ENCODE results near the gene GRM1.

Gene GRM1

DNA sequence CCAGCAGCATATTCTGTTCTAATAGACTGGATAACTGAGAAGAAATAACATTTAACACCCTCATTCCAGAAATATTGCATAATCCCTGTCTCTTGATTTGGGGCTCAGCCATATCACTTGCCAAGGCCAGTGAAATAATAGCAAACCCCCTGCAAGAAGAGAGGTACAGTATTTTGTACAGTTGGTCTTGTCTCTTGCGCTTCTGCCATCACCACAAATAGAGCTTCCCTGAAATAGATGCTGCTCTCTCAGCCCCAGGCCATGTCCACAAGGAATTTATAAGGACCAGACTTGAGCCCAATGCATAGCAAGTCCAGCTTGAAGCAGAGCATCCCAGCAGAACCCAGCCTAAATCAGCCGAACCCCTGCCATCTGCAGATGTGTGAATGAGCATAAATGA, 254.0 kb downstream of the GRM1 start:
- DNase-seq = no peak

DNA sequence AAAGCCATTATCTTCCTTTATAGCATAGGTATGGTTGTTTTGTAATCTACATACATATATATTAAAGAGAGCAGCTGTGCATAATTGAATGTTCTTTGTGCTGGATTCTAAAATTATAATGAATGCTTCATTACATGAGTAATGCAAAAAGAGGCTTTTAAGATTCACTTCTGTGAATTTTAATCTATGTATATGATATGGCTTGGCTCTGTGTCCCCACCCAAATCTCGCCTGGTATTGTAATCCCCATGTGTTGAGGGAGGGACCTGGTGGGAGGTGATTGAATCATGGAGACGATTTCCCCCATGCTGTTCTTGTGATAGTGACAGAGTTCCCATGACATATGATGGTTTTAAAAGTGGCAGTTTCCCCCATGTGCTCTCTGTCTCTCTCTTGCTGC, 255.4 kb downstream of the GRM1 start:
- no peak for DNase-seq

DNA sequence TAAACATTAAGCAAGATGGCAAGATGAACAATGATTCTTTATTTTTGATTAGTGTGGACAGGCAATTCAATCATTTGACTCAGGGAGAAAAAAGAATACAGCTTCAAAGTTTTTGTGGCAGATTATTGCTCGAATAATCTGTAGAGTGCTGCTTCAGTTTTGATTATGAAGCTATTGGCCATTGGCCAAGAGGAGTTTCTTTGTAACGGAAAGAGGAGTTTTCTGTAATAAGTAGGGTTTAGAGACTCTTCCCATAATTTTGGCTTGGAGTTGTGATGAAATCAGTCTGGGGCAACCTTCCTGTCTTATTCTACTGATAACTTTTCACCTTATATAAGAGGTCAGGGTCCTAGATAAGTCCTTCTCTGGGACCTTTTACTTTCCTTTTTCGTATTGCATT, 258.1 kb downstream of the GRM1 start:
- no peak for DNase-seq

DNA sequence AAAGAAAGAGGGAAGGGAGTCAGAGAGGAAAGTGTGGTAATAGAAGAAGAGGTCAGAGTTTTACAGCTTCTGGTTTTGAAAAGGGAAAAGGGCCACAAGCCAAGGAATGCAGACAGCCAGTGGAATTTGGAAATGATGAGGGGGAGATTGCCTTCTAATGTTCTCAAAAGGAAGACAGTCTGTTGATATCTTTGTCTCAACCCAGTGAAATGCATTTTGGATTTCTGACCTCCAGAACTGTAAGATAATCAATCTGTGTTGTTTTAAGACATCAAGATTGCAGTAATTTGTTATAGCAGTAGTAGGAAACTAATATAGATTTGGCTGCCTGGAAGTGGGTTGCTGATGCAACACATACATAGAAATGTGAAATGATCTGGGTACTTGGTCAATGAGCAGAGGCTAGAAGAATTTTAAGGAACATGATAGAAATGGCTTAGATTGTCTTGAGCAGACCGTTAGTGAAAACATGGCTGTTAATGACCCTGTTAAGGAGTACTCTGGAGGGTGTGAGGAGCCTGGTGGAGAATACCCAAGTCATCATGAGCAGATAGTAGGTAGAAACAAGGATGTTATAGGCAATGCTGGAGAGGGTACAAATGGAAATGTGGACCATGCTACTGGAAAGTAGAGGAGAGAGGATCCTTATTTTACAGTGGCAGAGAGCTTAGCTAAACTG, 259.0 kb downstream of the GRM1 start:
- DNase-seq = no peak

DNA sequence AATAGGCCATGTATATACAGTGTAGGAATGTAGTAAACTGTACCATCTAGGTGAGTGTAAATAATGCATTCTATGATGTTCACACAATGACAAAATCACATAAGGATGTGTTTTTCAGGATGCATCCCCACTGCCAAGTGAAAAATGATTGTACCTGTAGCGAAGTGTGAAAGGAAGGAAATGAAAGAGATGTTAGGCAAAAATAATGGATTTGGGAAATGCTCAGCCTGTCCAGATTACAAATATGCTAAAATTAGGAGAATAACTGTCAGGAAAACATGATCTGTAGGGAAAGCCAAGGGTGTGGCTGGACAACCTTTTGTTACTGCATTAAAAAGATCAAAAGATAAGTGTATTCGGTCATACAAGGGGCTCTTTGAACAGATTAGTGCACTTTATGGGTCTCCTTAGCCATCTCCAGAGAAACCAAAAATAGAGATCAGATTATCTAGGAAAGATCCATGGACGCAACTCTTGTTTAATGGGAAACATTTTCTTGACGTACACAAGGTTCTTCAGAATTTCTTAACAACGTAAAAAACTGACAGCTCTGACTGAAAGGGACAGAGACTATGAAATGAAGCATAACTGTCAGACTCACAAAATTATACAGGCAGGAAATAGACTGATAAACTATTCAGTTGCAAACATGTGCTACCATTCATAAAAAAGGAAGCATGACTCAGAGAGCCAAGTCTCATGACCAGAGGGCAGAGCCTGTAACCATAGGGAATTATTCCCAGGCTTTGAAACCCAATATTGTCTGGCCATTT, 261.1 kb downstream of the GRM1 start:
- no peak for DNase-seq

DNA sequence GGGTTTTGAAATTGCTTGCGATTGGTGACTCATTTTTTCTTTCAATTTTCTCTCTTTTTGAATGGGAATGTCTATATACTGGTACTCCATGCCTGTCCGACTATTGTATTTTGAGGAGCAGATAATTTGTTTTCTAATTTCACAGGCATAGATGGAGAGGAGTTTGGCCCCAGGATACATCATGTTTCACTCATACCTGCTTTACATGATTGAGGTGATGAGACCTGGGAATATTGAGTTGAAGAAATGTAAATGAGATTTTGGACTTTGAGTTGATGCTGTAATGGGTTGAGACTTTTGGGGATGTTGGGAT, 261.7 kb downstream of the GRM1 start:
- DNase-seq = no peak

DNA sequence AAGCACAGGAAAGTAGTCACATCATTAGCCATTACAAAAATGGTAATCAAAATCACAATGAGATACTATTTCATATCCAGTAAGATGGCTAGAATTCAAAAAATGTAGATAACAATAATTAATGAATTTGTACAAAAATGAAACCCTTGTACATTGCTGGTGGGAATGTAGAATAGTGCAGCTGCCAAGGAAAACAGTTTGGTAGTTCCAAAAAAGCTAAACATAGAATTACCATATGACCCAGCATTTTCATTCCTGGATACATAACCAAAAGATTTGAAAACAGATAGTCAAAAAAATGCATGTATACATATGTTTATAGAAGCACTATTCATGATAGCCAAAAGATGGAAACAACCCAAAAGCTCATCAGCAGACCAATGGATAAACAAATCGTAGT, 263.6 kb downstream of the GRM1 start:
- DNase-seq = no peak

DNA sequence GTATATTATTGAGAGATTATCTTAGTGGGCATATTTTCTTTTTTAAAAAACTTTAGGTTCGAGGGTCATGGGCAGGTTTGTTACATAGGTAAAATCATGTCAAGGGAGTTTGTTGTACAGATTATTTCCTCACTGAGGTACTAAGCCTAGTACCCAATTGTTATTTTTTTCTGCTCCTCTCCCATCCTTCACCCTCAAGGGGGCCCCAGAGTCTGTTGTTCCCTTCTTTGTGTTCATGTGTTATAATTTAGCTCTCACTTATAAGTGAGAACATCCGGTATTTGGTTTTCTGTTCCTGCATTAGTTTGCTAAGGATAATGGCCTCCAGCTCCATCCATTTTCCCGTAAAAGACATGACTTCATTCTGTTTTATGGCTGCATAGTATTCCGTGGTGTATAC, 266.8 kb downstream of the GRM1 start:
- DNase-seq = no peak

DNA sequence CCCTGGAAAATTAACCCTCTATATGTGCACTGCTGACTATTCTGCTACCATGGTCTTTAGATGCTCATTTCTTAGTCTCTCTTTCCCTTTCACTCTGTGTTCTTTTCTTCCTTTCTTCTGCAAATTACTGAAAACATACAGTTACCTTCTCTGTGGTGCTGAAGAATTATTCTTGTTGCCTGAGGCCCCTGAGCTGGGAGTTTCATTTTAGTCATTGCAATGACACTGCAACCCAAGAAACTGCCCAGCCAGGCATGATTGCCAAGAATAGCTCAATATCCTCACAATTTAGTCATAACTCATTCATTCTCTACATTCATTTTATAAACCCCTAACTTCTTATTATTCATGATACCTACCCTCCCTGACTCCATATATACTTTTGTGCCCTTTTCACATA, 269.0 kb downstream of the GRM1 start:
- no peak for DNase-seq

DNA sequence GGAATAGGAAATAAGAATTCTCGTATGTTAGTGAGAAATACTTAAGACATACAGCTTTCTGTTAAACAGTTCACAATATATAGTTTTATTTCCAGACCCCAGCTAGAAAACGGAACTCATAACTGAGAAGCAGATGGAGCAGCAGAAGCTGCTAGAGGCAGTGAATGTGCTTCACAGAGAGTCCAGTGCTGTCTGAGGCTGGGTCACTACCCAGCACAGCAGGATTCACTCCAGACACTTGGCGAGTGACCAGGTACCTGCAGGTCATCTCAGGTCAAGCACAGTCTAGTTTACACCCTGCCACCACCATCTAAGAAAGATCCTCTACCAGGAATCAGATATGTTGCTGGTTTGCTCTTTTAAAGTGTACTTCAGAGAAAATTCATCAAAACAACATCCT, 271.7 kb downstream of the GRM1 start:
- DNase-seq = no peak

DNA sequence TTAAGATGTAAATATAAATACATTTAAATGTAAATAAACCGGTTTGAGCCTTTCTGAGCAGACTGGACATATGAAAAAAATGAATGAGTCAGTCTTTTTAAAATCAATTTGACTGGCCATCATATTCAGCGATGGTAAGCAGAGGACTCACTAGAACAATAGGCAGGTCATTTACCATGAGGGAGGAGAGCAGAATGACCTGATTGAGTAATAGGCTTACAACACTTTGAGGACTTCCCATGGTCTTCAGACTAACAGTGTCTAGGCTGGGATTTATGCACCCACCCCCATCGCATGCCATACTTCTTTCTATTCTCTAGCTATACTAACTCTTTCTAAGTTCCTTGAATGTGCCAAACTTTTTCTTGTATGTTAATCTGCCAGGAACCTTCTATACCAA, 272.9 kb downstream of the GRM1 start:
- DNase-seq = no peak

DNA sequence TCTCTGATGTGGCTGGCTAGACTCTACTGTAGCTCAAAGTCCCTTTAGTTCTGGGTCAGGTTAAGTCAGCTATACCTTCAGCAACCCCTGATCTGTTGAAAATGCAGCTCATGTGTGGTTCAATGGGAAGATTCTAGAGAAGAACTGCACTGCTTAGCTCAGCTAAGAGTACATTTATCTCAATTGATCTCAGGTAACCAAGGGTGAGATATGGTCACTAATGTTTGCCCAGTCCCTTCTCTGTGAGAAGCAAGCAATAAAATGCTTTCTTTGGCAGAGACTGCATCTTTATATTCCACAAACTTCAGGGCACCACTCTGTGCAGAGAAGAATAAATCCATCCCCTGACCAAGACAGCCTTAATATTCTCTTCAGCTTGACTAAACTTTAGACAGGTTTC, 274.1 kb downstream of the GRM1 start:
- DNase-seq = no peak

DNA sequence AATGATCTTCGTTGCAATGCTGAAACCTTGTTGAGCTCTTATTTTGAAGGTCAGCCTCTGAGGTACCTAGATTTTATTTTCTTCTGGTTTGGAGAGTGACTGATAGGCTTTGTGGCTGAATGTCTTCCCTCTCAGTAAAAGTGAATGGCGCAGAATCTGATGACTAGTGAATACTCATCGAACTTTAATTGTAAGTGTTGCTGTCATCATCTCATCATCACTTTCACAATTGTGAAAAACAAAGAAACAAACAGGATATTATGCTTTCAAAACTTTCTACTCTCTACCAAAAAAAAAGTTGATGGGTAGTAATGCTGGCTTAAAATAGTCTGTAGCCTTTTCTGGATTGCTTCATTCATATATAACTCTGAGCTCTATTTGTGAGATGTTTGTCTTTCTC, 275.3 kb downstream of the GRM1 start:
- no peak for DNase-seq

DNA sequence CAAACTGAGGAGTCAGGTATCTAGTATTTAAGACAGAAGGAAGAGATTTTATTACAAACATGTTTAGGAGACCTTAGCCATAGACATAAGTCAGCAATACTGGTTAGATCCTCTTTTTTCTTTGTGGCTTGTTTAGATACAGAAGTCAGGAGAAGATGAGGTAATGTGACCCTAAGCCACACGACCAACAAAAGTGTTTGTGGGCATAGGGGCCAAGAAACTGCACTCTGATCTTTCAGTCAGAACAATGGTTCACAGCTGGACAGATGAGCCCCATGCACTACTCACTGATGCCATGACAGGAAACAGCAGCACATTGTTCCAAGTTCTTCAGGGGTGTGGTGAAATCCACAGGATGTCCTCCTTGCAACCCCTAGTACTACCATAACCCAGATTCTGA, 276.2 kb downstream of the GRM1 start:
- DNase-seq = no peak

DNA sequence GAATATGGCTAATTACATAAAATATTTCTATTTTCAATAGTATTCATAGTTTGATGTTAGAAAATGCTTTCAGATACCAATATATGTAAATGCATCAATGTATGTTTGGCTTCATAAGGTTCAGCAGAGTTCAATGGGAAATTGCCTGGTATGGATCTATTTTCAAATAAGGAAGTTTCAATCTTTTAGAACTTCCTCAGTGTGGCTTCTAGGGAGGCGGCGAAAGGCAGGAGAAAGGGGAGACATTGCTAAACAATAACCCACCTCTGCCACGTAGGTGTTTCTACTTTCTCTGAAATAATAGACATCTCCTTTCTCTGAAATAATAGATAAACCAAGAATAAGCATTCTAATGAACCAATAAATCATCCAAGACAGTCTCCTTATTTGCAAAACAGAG, 277.1 kb downstream of the GRM1 start:
- no peak for DNase-seq

DNA sequence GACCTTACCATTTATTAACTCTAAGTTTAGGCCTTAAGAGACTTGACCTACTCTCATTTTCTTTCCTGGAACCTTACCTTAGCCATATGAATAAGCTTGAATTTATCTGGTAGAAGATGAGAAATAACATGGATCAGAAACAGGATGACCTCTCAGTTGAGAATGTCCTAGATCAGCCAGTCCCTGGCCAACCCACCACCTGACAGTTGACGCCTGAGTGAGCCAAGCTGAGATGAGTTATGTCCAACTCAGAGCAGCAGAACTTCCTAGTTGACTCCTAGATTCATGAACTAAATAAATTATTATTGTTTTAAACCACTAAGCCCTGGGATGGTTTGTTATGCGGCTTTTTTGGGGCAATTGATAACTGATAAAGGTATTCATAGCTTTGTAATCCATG, 281.8 kb downstream of the GRM1 start:
- no peak for DNase-seq

DNA sequence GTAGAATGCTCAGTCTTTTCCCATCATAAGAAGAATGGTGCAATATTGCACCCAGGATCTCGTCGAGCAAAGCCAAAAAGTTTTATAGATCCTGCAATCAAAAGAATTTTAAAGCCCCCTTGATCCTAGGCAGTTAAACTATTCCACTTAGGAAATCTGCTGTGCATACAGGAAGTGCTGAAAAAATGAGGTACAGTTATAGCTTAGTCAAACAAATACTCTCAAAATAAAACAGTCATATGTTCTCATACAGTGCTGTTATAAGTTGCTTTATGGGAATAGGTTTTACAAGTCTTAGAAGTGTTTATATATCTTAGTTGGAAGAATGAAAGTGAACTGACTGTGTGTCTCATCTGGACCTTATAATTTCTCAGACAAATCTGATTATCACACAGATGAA, 282.2 kb downstream of the GRM1 start:
- DNase-seq = no peak

DNA sequence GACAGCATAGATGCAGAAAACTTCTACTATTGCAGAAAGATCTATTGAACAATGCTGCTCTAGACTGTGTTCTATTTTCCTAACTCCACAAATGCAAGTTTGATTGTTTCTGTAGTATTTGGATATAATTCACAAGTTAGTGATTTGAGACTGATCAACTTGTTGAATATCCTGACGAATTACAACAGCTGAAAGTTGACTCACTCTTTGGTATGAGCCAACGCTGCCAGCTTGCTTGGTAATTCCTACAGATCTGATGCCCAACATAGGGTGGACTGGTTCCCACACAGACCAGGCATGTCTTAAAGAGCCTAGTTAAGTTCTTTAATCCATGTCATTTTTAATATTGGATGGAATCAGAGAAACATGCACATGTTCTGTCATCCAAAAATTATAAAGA, 283.7 kb downstream of the GRM1 start:
- DNase-seq = no peak

DNA sequence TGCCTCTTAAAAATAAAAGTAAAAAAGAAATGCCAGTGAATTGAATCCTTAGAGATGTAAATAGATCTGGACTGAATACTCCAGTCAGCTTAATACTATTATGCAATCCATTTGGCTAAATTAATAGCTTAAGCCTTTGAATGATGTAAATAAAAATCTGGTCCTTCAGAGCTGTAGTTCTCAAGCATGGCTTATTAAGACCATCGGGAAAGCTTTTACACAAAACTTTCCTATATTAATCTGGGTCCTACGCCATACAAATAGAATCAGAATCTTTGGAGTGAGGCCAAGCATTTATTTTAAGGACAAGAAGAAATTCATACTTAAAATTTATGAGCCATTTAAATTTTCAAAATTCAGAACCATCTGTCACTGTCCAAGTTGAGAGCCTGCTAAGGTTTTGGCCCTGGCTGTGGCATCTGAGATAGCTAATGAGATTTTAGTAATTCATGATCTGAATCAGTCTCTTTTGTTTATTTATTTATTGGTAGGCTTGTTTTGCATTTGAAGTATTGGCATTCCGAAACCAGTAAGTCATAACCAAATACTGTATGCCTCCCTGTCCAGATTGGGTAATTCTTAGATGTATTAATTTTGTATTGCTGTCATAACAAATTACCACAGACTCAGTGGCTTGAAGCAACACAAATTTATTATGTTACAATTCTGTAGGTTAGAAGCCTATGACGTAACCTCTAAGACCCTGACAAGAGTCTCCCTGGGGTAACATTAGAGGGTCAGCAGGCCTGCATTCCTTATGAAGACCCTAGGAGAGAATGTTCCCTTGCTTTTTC, 286.7 kb downstream of the GRM1 start:
- DNase-seq = no peak

DNA sequence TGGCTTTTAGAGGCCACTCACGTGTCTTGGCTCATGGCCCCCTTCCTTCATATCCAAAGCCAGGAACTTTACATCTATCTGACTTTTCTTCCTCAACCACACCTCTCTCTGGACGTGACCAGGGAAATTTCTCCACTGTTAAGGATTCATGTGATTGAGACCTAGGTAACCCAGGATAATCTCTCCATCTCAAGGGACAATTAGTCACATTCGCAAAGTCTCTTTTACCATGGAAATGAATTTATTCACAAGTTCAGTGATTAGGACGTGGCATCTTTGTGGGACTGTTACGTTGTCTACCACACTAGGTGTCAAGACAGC, 287.3 kb downstream of the GRM1 start:
- no peak for DNase-seq

DNA sequence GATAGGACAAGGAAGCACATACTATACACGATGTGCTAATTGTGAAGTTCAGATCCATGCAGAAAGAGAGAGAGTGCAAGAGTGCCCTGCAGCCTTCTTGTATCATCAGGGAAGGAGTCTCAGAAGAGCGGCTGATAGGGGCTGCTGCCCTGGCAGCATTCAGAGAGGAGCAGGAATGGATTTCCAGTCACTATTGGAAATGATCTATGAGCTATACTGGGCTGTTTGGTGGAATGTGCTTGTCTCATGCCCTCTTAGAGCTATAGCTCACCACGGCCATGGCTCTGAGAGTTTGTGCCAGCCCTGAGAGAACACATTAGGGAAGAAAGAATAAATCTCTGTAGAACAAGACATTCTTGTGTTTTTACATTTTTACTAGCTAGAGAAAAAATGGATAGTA, 302.2 kb downstream of the GRM1 start:
- DNase-seq = no peak

DNA sequence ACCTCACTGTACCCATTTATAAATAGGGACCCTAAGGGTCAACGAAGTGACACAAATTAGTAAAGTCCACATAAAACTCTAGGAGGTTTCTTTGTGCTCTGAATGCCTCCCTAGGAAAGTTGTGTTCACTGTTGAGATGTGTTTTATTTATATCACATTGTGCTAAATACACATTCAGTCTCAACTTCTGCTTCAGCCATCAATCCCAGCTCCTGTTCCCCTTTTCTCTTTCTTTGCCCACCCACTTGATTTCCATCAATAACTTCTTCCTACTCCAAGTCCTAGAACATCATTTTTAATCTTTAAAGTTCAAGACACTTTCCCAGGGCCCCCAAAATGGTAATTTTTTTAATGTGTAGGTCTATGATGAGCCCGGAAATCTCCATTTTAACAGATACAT, 306.5 kb downstream of the GRM1 start:
- no peak for DNase-seq

DNA sequence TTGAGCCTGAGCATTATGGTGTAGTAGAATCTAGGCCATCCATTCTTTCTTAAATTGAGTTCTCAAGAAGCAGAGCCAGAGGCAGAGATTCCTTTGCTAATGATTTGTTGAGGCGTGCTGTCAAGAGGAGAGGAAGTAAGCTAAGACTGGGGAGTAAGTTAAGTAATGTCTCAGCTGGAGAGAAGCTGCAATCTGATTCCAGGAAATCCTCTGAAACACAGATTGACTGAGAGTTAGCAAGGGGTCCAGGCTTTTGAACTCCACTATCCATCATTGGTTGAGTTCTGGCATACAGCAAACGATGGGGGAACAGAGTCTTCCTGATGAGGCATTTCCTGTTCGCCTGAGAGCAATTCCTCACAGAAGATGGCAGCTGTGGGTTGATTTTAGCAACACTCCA, 307.3 kb downstream of the GRM1 start:
- no peak for DNase-seq

DNA sequence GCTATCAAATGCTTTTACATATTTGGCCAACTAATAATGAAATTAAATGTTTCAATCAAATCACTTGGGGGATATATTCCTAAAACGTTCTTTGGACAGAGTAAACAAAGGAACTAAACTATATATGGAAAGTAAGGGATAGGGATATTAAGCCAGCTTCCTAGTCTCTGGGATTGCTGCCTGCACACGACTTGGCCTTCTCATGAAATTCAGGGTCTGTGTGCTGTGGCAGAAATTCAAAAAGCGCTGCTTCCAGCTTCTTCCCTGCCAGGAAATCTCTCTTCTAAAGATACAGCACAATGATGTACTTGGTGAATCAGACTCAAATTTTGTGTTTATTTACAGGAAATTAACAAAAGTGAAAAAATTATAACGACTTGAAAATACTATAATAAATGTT, 308.5 kb downstream of the GRM1 start:
- no peak for DNase-seq

DNA sequence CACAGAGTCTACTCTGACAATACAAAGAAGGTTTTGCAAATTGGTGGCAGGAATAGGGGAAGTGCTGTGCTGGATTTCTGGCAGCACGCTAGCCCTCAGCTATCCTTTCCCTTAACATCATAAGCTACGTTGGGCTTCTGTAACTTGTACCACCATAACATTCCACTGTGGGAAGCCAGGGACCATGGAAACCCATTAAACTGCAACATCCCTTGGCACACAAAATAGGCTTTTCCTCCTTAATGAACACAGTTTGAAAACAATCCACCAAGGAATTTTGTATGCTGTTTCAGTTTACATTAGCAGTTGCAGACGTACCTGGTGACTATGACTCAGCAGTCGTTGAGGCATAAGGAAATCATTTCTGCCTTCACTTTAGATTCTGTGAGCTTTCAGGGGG, 310.9 kb downstream of the GRM1 start:
- DNase-seq = no peak
